ENCODE results near the gene MAN1B1.
"Not testable (repeated sequence)": the region's sequence is repeated elsewhere in the genome, so short reads cannot be mapped to it uniquely, and the experiment has no call there.

The MAN1B1 gene

GRCh38 chr9:137130176-137130755, 43.5 kb downstream of the MAN1B1 start:
- DNase-seq: no peak

GRCh38 chr9:137134191-137134590, 47.4 kb downstream of the MAN1B1 start:
- no peak for DNase-seq

- DNase-seq: not testable (repeated sequence)
Measured at GRCh38 chr9:137135154-137135553, 48.4 kb downstream of the MAN1B1 start.

- DNase-seq: no peak
Measured at GRCh38 chr9:137136261-137136880, 49.6 kb downstream of the MAN1B1 start.

GRCh38 chr9:137136881-137137607, 50.3 kb downstream of the MAN1B1 start:
- DNase-seq: no peak

- DNase-seq: no peak
Measured at GRCh38 chr9:137138058-137138721, 51.4 kb downstream of the MAN1B1 start.

- no peak for DNase-seq
Measured at GRCh38 chr9:137138722-137139467, 52.1 kb downstream of the MAN1B1 start, which contains the start of gene GRIN1. TSS of gene GRIN1 (plus strand) at chr9:137139154. CDS start at chr9:137139487, 333 bp downstream.

GRCh38 chr9:137139468-137140150, 52.8 kb downstream of the MAN1B1 start:
- DNase-seq: no peak

- DNase-seq: no peak
Measured at GRCh38 chr9:137140151-137141012, 53.6 kb downstream of the MAN1B1 start.

- DNase-seq: no peak
Measured at GRCh38 chr9:137141050-137141810, 54.4 kb downstream of the MAN1B1 start.

- no peak for DNase-seq
Measured at GRCh38 chr9:137141976-137142936, 55.5 kb downstream of the MAN1B1 start.

GRCh38 chr9:137143459-137143858, 56.7 kb downstream of the MAN1B1 start:
- DNase-seq: no peak

- DNase-seq: no peak
Measured at GRCh38 chr9:137145731-137146526, 59.1 kb downstream of the MAN1B1 start.

GRCh38 chr9:137146527-137146918, 59.7 kb downstream of the MAN1B1 start:
- DNase-seq: no peak

- no peak for DNase-seq
Measured at GRCh38 chr9:137147091-137147792, 60.5 kb downstream of the MAN1B1 start.

- DNase-seq: no peak
Measured at GRCh38 chr9:137147793-137148160, 61.0 kb downstream of the MAN1B1 start.

- DNase-seq: no peak
Measured at GRCh38 chr9:137148242-137148641, 61.5 kb downstream of the MAN1B1 start.

- DNase-seq: no peak
Measured at GRCh38 chr9:137148661-137149060, 61.9 kb downstream of the MAN1B1 start.

Measured in KG1 (cell line).